Measurements from ENCODE around the gene C12orf76.
"Not testable (repeated sequence)": the region's sequence is repeated elsewhere in the genome, so short reads cannot be mapped to it uniquely, and the experiment has no call there.

The C12orf76 gene

GRCh38 chr12:110062241-110062640, 13.9 kb upstream of the C12orf76 start:
- DNase-seq: no peak

- DNase-seq: no peak
These were observed 11.3 kb upstream of the C12orf76 start for GRCh38 chr12:110059651-110060000.

- DNase-seq: no peak
These were observed 10.7 kb upstream of the C12orf76 start for GRCh38 chr12:110058875-110059615.

GRCh38 chr12:110056643-110057042, 8.3 kb upstream of the C12orf76 start:
- DNase-seq: not testable (repeated sequence)

DNA sequence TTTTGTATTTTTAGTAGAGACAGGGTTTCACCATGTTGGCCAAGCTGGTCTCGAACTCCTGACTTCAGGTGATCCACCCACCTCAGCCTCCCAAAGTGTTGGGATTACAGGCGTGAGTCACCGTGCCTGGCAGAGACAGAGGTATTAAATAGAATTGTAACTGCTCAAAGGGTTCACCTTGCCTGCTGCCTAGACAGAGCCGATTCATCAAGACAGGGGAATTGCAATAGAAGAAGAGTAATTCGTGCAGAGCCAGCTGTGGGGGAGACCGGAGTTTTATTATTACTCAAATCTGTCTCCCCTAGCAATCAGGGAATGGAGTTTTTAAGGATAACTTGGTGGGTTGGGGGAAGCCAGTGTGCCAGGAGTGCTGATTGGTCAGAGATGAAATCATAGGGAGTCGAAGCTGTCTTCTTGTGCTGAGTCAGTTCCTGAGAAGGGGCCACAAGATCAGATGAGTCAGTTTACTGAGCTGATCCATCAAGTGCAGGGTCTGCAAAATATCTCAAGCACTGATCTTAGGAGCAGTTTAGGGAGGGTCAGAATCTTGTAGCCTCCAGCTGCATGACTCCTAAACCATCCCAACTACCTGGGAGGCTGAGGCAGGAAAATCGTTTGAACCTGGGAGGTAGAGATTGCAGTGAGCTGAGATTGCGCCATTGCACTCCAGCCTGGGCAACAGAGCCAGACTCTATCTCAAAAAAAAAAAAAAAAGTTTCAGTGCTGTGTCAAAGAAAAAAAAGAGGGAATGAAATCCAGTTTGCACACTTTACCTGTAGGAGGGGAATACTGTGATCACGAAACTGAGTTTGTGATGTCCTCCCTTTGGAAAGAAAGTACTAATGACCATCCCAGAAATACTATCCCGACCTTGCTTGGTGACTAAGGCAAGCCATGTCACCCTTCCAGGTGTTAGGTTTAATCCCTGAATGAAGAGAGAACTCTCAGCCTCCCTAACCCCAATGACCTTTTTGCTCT, 7.3 kb upstream of the C12orf76 start:
- not testable (repeated sequence) for DNase-seq

GRCh38 chr12:110050927-110051326, 2.6 kb upstream of the C12orf76 start:
- DNase-seq: no peak

GRCh38 chr12:110049666-110050065, 1.3 kb upstream of the C12orf76 start:
- DNase-seq: not testable (repeated sequence)

DNA sequence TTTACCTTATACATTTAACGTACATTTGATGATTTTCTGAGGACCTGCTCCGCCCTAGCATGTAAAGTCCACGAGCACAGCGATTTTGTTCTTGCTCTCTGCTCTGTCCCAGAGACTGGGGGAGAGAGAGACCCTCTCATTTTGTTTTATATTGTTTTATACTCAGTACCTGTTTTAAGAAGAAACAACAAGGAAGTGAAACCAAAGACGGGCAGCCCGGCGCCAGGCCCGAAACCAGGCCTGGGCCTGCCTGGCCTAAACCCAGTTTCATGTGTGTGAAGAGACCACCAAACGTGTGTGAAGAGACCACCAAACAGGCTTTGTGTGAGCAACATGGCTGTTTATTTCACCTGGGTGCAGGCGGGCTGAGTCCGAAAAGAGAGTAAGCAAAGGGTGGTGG, 712 bp upstream of the C12orf76 start:
- not testable (repeated sequence) for DNase-seq

GRCh38 chr12:110047297-110047940, 903 bp downstream of the C12orf76 start:
- no peak for DNase-seq

- DNase-seq: no peak
These were observed 1.7 kb downstream of the C12orf76 start for GRCh38 chr12:110046451-110047187.

GRCh38 chr12:110042264-110042663, 6.1 kb downstream of the C12orf76 start:
- peak; percentile 96 for DNase-seq

DNA sequence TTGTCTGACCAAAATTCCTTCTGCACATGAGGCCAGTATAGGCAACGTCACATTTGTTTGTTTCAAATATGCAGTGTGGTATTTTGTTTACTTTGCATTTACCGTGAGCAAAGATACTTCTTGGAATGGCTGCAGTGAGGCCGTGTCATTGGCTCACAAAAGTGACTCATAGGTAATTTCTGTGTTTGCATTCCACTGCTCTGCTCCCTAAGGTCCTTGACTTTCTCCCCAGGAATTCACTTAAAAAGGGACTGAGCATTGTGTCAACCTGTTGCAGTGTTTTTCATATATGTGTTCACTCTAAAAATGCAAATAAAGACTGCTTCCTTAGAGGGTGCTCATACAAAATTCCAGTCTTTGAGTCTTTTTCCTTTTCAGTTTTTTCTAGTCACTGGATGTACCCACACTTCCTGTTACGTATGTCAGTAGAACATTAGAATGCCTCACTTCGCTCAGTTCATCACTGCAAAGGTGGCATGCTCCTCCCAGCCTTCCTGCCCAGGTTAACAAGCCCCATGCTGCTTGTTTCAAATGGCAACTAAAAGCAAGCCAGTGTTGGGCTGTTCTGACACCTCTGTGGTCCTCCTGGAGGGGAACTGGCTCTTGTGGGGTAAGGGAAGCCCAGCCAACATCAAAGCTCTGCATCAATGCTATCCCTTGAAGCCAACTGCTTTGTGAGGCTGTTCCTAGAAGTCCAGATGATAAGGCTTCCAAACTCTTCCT, 9.1 kb downstream of the C12orf76 start:
- DNase-seq: peak; percentile 18

DNA sequence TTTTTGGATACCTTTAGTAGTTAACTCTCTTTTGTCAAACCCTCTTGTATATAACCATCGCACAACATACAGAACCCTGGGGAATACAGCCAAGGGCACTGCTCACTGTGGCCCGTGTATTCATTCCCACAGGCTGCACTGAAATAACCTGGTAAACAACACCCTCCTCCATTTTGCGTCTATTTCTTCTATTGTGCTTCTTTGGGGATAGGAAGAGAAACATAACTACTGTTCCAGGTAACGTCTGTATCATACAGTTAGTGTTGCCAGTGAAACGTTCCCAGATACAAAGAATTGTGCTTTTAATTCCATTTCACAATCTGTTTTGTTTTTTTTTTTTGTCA, 9.6 kb downstream of the C12orf76 start:
- no peak for DNase-seq

DNA sequence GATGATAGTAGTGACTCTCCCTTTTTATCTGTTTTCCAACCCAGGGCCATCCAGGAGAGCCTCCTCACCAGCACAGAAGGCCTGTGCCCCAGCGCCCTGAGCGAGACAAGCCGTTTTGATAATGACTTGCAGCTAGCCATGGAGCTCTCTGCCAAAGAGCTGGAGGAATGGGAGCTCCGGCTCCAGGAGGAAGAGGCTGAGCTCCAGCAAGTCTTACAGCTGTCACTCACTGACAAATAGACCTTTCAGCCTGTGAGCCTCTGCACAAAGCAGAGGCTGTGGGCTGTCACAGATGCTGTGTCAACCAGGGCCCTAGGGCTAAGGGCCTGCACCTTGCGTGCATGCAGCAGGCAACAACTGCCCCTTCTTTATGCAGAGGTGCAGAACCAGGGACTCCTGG, 11.0 kb downstream of the C12orf76 start:
- no peak for DNase-seq

DNA sequence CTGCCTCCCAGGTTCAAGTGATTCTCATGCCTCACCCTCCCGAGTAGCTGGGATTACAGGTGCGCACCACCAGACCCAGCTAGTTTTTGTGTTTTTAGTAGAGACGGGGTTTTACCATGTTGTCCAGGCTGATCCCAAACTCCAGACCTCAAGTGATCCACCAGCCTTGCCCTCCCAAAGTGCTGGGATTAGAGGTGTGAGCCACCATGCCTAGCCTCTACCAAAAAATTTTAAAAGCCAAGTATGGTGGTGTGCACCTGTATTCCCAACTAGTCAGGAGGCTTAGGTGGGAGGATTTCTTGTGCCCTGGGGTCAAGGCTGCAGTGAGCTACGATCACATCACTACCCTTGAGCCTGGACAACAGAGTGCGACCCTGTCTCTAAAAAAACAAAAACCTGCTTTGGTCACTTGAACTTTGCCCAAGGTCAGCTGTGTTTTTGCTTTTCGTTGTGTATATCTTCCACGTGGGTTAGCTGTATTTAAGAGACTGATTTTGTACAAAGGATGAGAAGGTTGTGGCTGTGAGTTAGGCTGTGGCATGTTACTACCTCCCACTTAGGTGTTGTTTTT, 12.7 kb downstream of the C12orf76 start:
- no peak for DNase-seq

DNA sequence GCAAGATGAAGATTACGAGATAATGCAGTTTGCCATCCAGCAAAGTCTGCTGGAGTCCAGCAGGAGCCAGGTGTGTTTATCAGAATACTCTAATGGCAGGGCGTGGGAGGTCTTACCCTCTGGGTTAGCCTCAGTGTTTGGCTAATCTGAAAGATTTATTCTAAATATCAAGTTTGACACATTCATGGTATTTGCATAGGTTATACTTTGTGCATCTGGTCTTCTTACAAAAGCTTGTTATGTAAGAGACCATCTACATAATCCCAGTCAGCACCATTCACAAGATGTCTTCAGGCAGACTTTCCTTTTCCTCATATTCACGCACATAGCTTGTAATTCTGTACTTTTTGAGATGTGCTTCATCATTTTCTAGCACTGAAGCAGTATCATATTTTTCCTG, 14.4 kb downstream of the C12orf76 start:
- DNase-seq: no peak

DNA sequence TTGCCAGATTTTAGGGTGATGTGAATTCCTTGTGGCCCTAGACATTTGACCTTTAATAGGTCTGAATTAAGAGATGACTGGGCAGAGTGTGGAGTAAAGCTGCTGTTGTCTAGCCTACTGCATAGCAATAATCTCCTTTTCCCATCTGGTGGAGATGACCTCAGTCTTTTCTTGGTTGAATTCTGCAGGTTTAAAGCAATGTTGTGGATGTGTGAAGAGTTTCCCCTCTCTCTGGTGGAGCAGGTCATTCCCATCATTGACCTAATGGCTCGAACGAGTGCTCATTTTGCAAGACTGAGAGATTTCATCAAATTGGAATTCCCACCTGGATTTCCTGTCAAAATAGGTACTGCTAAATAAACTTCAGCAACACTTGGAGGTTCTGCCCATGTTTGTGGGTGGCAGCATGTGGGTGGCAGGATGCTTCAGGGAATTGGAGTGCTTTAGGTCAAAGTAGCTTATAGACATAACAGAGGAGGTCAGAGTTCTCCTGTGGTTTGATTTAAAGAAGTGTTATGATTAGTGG, 19.0 kb downstream of the C12orf76 start:
- no peak for DNase-seq

GRCh38 chr12:110028323-110028722, 20.0 kb downstream of the C12orf76 start:
- no peak for DNase-seq

- DNase-seq: no peak
These were observed 24.3 kb downstream of the C12orf76 start for GRCh38 chr12:110024051-110024450.

DNA sequence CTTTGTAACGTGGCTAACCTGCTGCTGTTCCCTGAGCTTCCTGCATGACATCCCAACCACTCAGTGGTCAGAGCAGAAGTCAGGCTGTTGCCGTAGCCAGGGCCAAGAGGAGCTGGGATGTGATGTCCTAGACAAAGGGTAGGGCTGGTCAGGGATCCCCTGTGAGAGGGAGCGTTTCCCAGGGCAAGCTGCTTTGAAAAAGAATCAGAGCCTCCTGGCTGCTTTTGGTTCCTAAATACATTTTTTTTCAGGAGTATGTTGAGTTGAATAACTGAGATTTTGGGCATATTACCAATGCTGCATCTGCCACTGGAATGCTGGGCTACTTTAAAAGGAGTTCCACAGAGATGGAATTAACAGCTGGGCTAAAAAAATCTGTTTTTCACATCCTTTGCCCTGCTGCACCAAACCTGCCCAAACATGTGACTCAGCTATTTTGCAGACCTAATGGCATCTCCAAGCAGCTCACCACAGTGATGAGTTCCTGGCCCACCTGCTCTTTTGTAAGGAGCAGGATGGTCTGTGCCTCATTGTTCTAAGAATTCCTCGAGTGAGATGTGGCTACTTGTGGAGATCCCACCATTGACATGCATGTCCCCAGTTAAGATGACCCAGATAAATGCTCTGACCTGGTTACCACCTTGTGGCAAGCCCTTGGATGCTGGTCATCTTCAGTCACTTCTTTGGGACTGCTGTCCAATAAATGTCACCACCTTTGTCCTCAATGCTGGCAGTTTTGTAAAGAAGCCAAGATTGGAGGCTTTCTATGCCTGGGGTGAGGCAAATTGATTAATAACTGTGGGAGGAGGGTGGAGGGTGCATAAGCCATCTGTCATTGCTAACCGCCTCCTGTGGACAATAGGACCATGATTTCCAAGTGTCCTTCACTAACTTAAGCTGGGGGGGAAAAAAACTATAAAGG, 25.0 kb downstream of the C12orf76 start:
- DNase-seq: no peak
